H1 (cell line): ENCODE data around the gene TFEC. TPM values are rescaled to one million over a fixed set of nuclear protein-coding genes. Genes with fewer than 3 reads are reported as not detected.

Experiments used
- BRCA1 ChIP-seq: IDR thresholded peaks from 2 replicates; pipeline ENCODE4 v1.6.1; 2012; ENCODE audit warnings: low read depth, low read length, improper control_type of control experiment
- EP300 ChIP-seq, 2 experiments: IDR thresholded peaks; 1 replicate in 1 of 2; 2 replicates in 1 of 2; pipeline ENCODE4 v1.6.1; 2011 to 2012; ENCODE audit warnings: low read depth in 2 of 2, low read length in 2 of 2, mild to moderate bottlenecking in 2 of 2, borderline replicate concordance in 1 of 2, inconsistent platforms in 1 of 2, moderate library complexity in 1 of 2
- KDM4A ChIP-seq: IDR thresholded peaks from one replicate; pipeline ENCODE4 v1.7.1; 2012; ENCODE audit warnings: low read depth, mild to moderate bottlenecking, moderate library complexity, low read length, inconsistent platforms; ENCODE audit not compliant: severe bottlenecking
- NANOG ChIP-seq: IDR thresholded peaks from 2 replicates; pipeline ENCODE4 v1.6.1; 2011; ENCODE audit warnings: low read length, low read depth, mild to moderate bottlenecking, inconsistent platforms; ENCODE audit not compliant: insufficient read depth, poor library complexity, severe bottlenecking
- RXRA ChIP-seq: IDR thresholded peaks from 2 replicates; pipeline ENCODE4 v1.6.1; 2011; ENCODE audit warnings: low read depth, mild to moderate bottlenecking, low read length, moderate library complexity; ENCODE audit not compliant: insufficient read depth
- SIN3A ChIP-seq, 2 experiments: IDR thresholded peaks in 1 of 2; conservative IDR thresholded peaks in 1 of 2; 2 replicates each; pipeline ENCODE4 v1.6.1; 2011 to 2012; ENCODE audit warnings: low read length in 2 of 2, improper control_type of control experiment in 1 of 2, low read depth in 1 of 2, mild to moderate bottlenecking in 1 of 2
- YY1 ChIP-seq: IDR thresholded peaks from 2 replicates; pipeline ENCODE4 v1.6.1; 2011; ENCODE audit warnings: low read depth, mild to moderate bottlenecking, low read length
- polyA plus RNA-seq, 7 experiments: library from polyadenylated mRNA; depleted of rRNA in 3 of 7; stranded (reverse) in 5 of 7; unstranded in 2 of 7; fragments of >200 nt in 5 of 7; fragments of 200-250 nt in 2 of 7; gene quantifications; 1 replicate in 5 of 7; 2 replicates in 1 of 7; 4 replicates in 1 of 7; pipeline versions ENCODE4 v1.2.1 to v1.2.3, GENCODE V29; 2011 to 2013; ENCODE audit warnings: missing spikeins in 2 of 7, mixed read lengths in 2 of 7
- total RNA-seq: library from RNA; stranded (reverse); fragmentation: NEBNext Ultra II Directional; extraction: Animal tissue kit (Norgen Biotek cat#: 25700); gene quantifications from 2 replicates; pipeline ENCODE4 v1.2.1, GENCODE V29; 2021

TFEC gene
- total and polyA plus RNA-seq, 2 of the 8 experiments (the other 6 are each of a cell fraction or from before 2014, with no cell fraction given) = not detected

- TF ChIP-seq EP300 (IDR thresholded peaks at IDR 0.05; ENCODE audit: borderline replicate concordance in 1 of 2, low read depth in 2 of 2, low read length in 2 of 2) (no peak), SIN3A (conservative IDR thresholded peaks at IDR 0.05 in 1 of 2, IDR thresholded peaks at IDR 0.05 in 1 of 2; ENCODE audit: low read depth in 1 of 2, low read length in 2 of 2) (no peak), YY1 (no peak), BRCA1 (no peak), KDM4A (no peak), NANOG (no peak), RXRA (no peak)
These were observed 2.8 kb downstream of the TFEC start (continued) for GRCh38 chr7:116027786-116028185.
